ENCODE results near the gene TRIP11. TPM values are rescaled to one million over a fixed set of nuclear protein-coding genes. Genes with fewer than 3 reads are reported as not detected.

Gene TRIP11
- total RNA-seq, 1 experiment from 2014 or later: 16.7 TPM

DNA sequence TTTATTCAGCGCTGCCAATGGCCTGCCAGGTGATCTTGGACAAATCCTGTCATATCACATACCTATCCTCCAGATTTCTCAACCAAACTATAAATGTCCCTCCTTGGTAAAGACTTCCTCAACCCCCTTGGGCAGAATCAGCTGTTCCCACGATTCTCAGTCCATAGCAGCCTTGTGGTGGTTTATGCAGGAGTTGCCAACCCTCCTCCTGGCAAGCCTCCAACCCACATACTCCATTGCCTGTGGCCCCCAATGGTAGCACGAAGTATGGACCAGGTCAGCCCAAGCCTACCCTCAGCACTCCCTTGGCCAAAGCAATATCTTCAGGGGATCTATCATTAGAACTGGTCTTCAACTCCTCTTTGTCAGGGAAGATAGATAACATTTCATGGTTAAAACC lies 119.3 kb downstream of the TRIP11 start:
- DNase-seq (ENCODE audit: low read depth): no peak

DNA sequence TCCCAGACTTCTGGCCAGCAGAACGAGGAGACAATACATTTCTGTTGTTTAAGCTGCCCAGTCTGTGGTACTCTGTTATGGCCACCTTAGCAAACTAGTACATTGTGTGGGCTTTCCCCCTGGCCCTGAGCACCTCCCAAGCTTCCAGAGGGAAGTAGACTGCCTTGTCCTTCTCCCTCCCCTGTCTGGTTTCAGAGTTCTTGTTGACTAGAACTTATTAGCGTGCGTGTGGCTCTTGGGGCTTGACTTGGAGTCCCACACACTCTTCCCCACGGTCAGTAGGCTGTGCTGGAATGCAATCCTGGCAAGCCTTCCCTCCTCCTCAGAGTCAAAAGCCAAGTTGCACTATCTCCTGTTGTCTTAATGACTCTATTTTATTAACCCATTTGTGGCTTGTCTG lies 120.0 kb downstream of the TRIP11 start:
- no peak for DNase-seq (ENCODE audit: low read depth)

DNA sequence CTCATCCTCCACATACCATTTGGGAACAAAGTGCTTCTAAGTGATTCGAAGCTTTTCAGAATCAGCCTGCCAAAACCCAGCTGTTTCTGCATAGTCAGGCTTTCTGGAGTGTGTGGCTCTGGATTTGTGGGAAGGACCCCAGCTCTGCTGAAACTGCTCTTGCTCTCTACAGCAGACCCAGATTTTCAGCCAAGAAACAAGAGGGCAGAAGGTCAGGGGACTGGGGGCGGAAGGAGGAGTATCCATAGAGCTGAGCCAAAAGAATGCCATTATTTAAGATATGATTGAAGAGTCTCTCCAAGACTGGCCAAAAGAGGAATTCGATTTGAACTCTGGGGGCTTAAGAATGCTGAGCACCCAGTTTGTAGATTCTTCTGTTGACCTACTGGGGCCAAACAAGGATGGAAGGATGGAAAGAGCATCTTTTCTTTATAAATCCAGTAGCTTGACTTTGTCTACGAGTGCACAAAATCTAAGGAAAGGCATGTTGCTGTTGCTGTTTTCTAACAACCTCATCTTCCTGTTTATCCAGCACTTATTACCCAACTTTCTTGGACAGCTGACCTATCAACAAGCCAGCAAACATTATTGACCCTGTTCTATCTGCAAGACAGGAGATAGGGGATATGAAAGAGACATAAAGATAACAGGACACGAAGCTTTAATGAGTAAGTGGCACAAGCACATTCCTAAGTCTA lies 121.5 kb downstream of the TRIP11 start:
- no peak for DNase-seq (ENCODE audit: low read depth)

Other genes with a start within 250 kb of the TRIP11 start
- not detected in 2 replicates for gene TC2N, start 172.5 kb downstream of the TRIP11 start, total RNA-seq (2014; rRNA removed; shearing (Covaris generic))
- 0.47 and 0.67 TPM in 2 replicates for gene FBLN5, start 92.4 kb downstream of the TRIP11 start, total RNA-seq (2014; rRNA removed; shearing (Covaris generic))
- gene ATXN3, start 66.5 kb upstream of the TRIP11 start, total RNA-seq (2014; rRNA removed; shearing (Covaris generic)): 32.0 and 34.6 TPM in 2 replicates
- 142 and 248 TPM in 2 replicates for gene NDUFB1, start 81.6 kb upstream of the TRIP11 start, total RNA-seq (2014; rRNA removed; shearing (Covaris generic))
- gene CPSF2, start 81.9 kb upstream of the TRIP11 start, total RNA-seq (2014; rRNA removed; shearing (Covaris generic)): 57.3 and 68.9 TPM in 2 replicates

All from HT1080 (cell line).